ENCODE data around the gene TCF12.

Gene TCF12

GRCh38 chr15:57031605-57032004, 113.2 kb downstream of the TCF12 start:
- peaks cover 0 to 7% of the 10 kb centered on the region in 2 donors for H3K9me3 ChIP-seq (replicated peaks in 1 of 2; ENCODE audit: control insufficient read depth in 2 of 2, insufficient read depth in 1 of 2, low read depth in 1 of 2, low read length in 2 of 2)
- no peaks in the 10 kb centered on the region for H3K36me3 ChIP-seq (replicated peaks in 1 of 2; ENCODE audit: control insufficient read depth in 2 of 2, insufficient read depth in 2 of 2, low read length in 2 of 2)
- no peak overlapping the region for H3K18ac ChIP-seq (ENCODE audit: low read length)
- DNase-seq (ENCODE audit: low spot score), result no peak
- H2AK5ac ChIP-seq (ENCODE audit: low read depth, low read length), result no peak overlapping the region
- no peak overlapping the region for H3K14ac ChIP-seq (ENCODE audit: low read length)
- no peak overlapping the region for H2BK15ac ChIP-seq (ENCODE audit: low read length)
- H3K27me3 ChIP-seq (ENCODE audit: control insufficient read depth in 3 of 3, insufficient read depth in 3 of 3, low read depth in 1 of 3, low read length in 3 of 3), result no peaks in the 10 kb centered on the region
- H3K27ac ChIP-seq (replicated peaks; ENCODE audit: low read length), result no peak overlapping the region
- WGBS, 2 donors (ENCODE audit: extremely low coverage in 2 of 2, insufficient read length in 2 of 2, insufficient replicate concordance in 1 of 2), result no CpG with 5 or more reads among the region's 1 CpG
- no peak overlapping the region for H3K4me3 ChIP-seq (ENCODE audit: low read length in 2 of 2)
- no peaks in the 10 kb centered on the region for H3K79me1 ChIP-seq (ENCODE audit: low read depth, low read length)
- H3K23ac ChIP-seq (ENCODE audit: low read depth, low read length, poor library complexity), result no peak overlapping the region
- no peak overlapping the region for H2BK120ac ChIP-seq (ENCODE audit: low read depth, low read length)
- peaks cover 0 to 8% of the 10 kb centered on the region in 2 donors for H3K4me1 ChIP-seq (ENCODE audit: control insufficient read depth in 2 of 2, insufficient read depth in 1 of 2, low read depth in 1 of 2, low read length in 2 of 2)
- no peak overlapping the region for H4K8ac ChIP-seq (ENCODE audit: low read depth, low read length)
- no peak overlapping the region for H2BK5ac ChIP-seq (ENCODE audit: low read length)
- no peak overlapping the region for H4K91ac ChIP-seq (ENCODE audit: low read depth, low read length, poor library complexity)
- H3K4me2 ChIP-seq (ENCODE audit: insufficient read depth, low read length, poor library complexity, severe bottlenecking), result no peak overlapping the region
- H3K4ac ChIP-seq (ENCODE audit: low read length), result no peak overlapping the region
- H2AFZ ChIP-seq (ENCODE audit: low read length), result no peak overlapping the region
- H2BK12ac ChIP-seq (ENCODE audit: low read length), result no peak overlapping the region
- no peak overlapping the region for H3K9ac ChIP-seq (ENCODE audit: low read depth, low read length, poor library complexity)

GRCh38 chr15:57032338-57032737, 113.9 kb downstream of the TCF12 start:
- Histone ChIP-seq H3K79me1 (ENCODE audit: low read depth, low read length) (peaks cover under 1% of the 10 kb centered on the region), H3K14ac (ENCODE audit: low read length) (no peak overlapping the region), H2AFZ (ENCODE audit: low read length) (no peak overlapping the region), H3K4me3 (ENCODE audit: low read length in 2 of 2) (no peak overlapping the region), H3K27me3 (ENCODE audit: control insufficient read depth in 3 of 3, insufficient read depth in 3 of 3, low read depth in 1 of 3, low read length in 3 of 3) (no peaks in the 10 kb centered on the region), H2BK15ac (ENCODE audit: low read length) (no peak overlapping the region), H3K9me3 (replicated peaks in 1 of 2; ENCODE audit: control insufficient read depth in 2 of 2, insufficient read depth in 1 of 2, low read depth in 1 of 2, low read length in 2 of 2) (peaks cover 0 to 1% of the 10 kb centered on the region in 2 donors), H4K8ac (ENCODE audit: low read depth, low read length) (no peak overlapping the region), H3K4me1 (ENCODE audit: control insufficient read depth in 2 of 2, insufficient read depth in 1 of 2, low read depth in 1 of 2, low read length in 2 of 2) (peaks cover 0 to 8% of the 10 kb centered on the region in 2 donors), H3K27ac (replicated peaks; ENCODE audit: low read length) (no peak overlapping the region), H3K4me2 (ENCODE audit: insufficient read depth, low read length, poor library complexity, severe bottlenecking) (no peak overlapping the region), H2BK120ac (ENCODE audit: low read depth, low read length) (no peak overlapping the region), H3K23ac (ENCODE audit: low read depth, low read length, poor library complexity) (no peak overlapping the region), H3K36me3 (replicated peaks in 1 of 2; ENCODE audit: control insufficient read depth in 2 of 2, insufficient read depth in 2 of 2, low read length in 2 of 2) (no peaks in the 10 kb centered on the region), H2AK5ac (ENCODE audit: low read depth, low read length) (no peak overlapping the region), H2BK5ac (ENCODE audit: low read length) (no peak overlapping the region), H3K9ac (ENCODE audit: low read depth, low read length, poor library complexity) (no peak overlapping the region), H4K91ac (ENCODE audit: low read depth, low read length, poor library complexity) (no peak overlapping the region), H3K18ac (ENCODE audit: low read length) (no peak overlapping the region), H3K4ac (ENCODE audit: low read length) (no peak overlapping the region), H2BK12ac (ENCODE audit: low read length) (no peak overlapping the region)
- DNase-seq (ENCODE audit: low spot score), result no peak
- WGBS, 2 donors (ENCODE audit: extremely low coverage in 2 of 2, insufficient read length in 2 of 2, insufficient replicate concordance in 1 of 2), result no CpG with 5 or more reads among the region's 5 CpGs

- no peaks in the 10 kb centered on the region for H3K27me3 ChIP-seq (ENCODE audit: control insufficient read depth in 3 of 3, insufficient read depth in 3 of 3, low read depth in 1 of 3, low read length in 3 of 3)
- H2BK120ac ChIP-seq (ENCODE audit: low read depth, low read length), result no peak overlapping the region
- no peak overlapping the region for H2BK12ac ChIP-seq (ENCODE audit: low read length)
- no peak overlapping the region for H3K18ac ChIP-seq (ENCODE audit: low read length)
- H4K91ac ChIP-seq (ENCODE audit: low read depth, low read length, poor library complexity), result no peak overlapping the region
- H2BK15ac ChIP-seq (ENCODE audit: low read length), result no peak overlapping the region
- no peak overlapping the region for H4K8ac ChIP-seq (ENCODE audit: low read depth, low read length)
- no peak overlapping the region for H2AK5ac ChIP-seq (ENCODE audit: low read depth, low read length)
- H2AFZ ChIP-seq (ENCODE audit: low read length), result no peak overlapping the region
- H3K4me1 ChIP-seq (ENCODE audit: control insufficient read depth in 2 of 2, insufficient read depth in 1 of 2, low read depth in 1 of 2, low read length in 2 of 2), result peaks cover 0 to 8% of the 10 kb centered on the region in 2 donors
- peaks cover 2% of the 10 kb centered on the region for H3K79me1 ChIP-seq (ENCODE audit: low read depth, low read length)
- H3K4ac ChIP-seq (ENCODE audit: low read length), result no peak overlapping the region
- DNase-seq (ENCODE audit: low spot score), result no peak
- H3K14ac ChIP-seq (ENCODE audit: low read length), result no peak overlapping the region
- no peaks in the 10 kb centered on the region for H3K36me3 ChIP-seq (replicated peaks in 1 of 2; ENCODE audit: control insufficient read depth in 2 of 2, insufficient read depth in 2 of 2, low read length in 2 of 2)
- H3K23ac ChIP-seq (ENCODE audit: low read depth, low read length, poor library complexity), result no peak overlapping the region
- H2BK5ac ChIP-seq (ENCODE audit: low read length), result no peak overlapping the region
- no peak overlapping the region for H3K4me3 ChIP-seq (ENCODE audit: low read length in 2 of 2)
- no peaks in the 10 kb centered on the region for H3K9me3 ChIP-seq (replicated peaks in 1 of 2; ENCODE audit: control insufficient read depth in 2 of 2, insufficient read depth in 1 of 2, low read depth in 1 of 2, low read length in 2 of 2)
- no peak overlapping the region for H3K4me2 ChIP-seq (ENCODE audit: insufficient read depth, low read length, poor library complexity, severe bottlenecking)
- no peak overlapping the region for H3K27ac ChIP-seq (replicated peaks; ENCODE audit: low read length)
- H3K9ac ChIP-seq (ENCODE audit: low read depth, low read length, poor library complexity), result no peak overlapping the region
- no CpG with 5 or more reads among the region's 3 CpGs for WGBS, 2 donors (ENCODE audit: extremely low coverage in 2 of 2, insufficient read length in 2 of 2, insufficient replicate concordance in 1 of 2)
Observed at GRCh38 chr15:57033715-57034439, 115.4 kb downstream of the TCF12 start.

- H2AK5ac ChIP-seq (ENCODE audit: low read depth, low read length), result no peak overlapping the region
- H3K27me3 ChIP-seq (ENCODE audit: control insufficient read depth in 3 of 3, insufficient read depth in 3 of 3, low read depth in 1 of 3, low read length in 3 of 3), result no peaks in the 10 kb centered on the region
- no peak overlapping the region for H3K4me2 ChIP-seq (ENCODE audit: insufficient read depth, low read length, poor library complexity, severe bottlenecking)
- no peak overlapping the region for H2BK12ac ChIP-seq (ENCODE audit: low read length)
- no peak overlapping the region for H4K91ac ChIP-seq (ENCODE audit: low read depth, low read length, poor library complexity)
- H3K27ac ChIP-seq (replicated peaks; ENCODE audit: low read length), result no peak overlapping the region
- no peak overlapping the region for H3K14ac ChIP-seq (ENCODE audit: low read length)
- H4K8ac ChIP-seq (ENCODE audit: low read depth, low read length), result no peak overlapping the region
- no CpG with 5 or more reads among the region's 1 CpG for WGBS, 2 donors (ENCODE audit: extremely low coverage in 2 of 2, insufficient read length in 2 of 2, insufficient replicate concordance in 1 of 2)
- DNase-seq (ENCODE audit: low spot score), result no peak
- no peaks in the 10 kb centered on the region for H3K9me3 ChIP-seq (replicated peaks in 1 of 2; ENCODE audit: control insufficient read depth in 2 of 2, insufficient read depth in 1 of 2, low read depth in 1 of 2, low read length in 2 of 2)
- no peak overlapping the region for H2BK5ac ChIP-seq (ENCODE audit: low read length)
- peaks cover 2% of the 10 kb centered on the region for H3K79me1 ChIP-seq (ENCODE audit: low read depth, low read length)
- H3K4ac ChIP-seq (ENCODE audit: low read length), result no peak overlapping the region
- peaks cover 0 to 10% of the 10 kb centered on the region in 2 donors for H3K4me1 ChIP-seq (ENCODE audit: control insufficient read depth in 2 of 2, insufficient read depth in 1 of 2, low read depth in 1 of 2, low read length in 2 of 2)
- no peak overlapping the region for H2AFZ ChIP-seq (ENCODE audit: low read length)
- no peak overlapping the region for H2BK15ac ChIP-seq (ENCODE audit: low read length)
- H3K4me3 ChIP-seq (ENCODE audit: low read length in 2 of 2), result no peak overlapping the region
- no peak overlapping the region for H3K23ac ChIP-seq (ENCODE audit: low read depth, low read length, poor library complexity)
- no peaks in the 10 kb centered on the region for H3K36me3 ChIP-seq (replicated peaks in 1 of 2; ENCODE audit: control insufficient read depth in 2 of 2, insufficient read depth in 2 of 2, low read length in 2 of 2)
- no peak overlapping the region for H2BK120ac ChIP-seq (ENCODE audit: low read depth, low read length)
- H3K9ac ChIP-seq (ENCODE audit: low read depth, low read length, poor library complexity), result no peak overlapping the region
- no peak overlapping the region for H3K18ac ChIP-seq (ENCODE audit: low read length)
Observed at GRCh38 chr15:57034613-57035012, 116.2 kb downstream of the TCF12 start.

Measured in neuronal stem cell (in vitro differentiated cells).